GM12878 (cell line): ENCODE data around the gene GMPPB. TPM values are rescaled to one million over a fixed set of nuclear protein-coding genes. Genes with fewer than 3 reads are reported as not detected.

ENCODE experiments used
- BRCA1 ChIP-seq: IDR thresholded peaks from 2 replicates; pipeline ENCODE4 v1.6.1; 2011; ENCODE audit warnings: low read depth, low read length, improper control_type of control experiment
- CBX3 ChIP-seq: fragments of 200-600 bp; sonication (generic); IDR thresholded peaks from 2 replicates; pipeline ENCODE4 v1.6.1; 2016; ENCODE audit warnings: low read depth, borderline replicate concordance
- CHD1 ChIP-seq: IDR thresholded peaks from 2 replicates; pipeline ENCODE4 v1.6.1; 2012; ENCODE audit warnings: low read depth, low read length, improper control_type of control experiment
- DPF2 ChIP-seq: fragments of 450-650 bp; IDR thresholded peaks from 2 replicates; pipeline ENCODE4 v1.6.1; 2017; ENCODE audit warnings: mild to moderate bottlenecking
- ESRRA ChIP-seq: IDR thresholded peaks from 2 replicates; pipeline ENCODE4 v1.6.1; 2012; ENCODE audit warnings: mild to moderate bottlenecking, low read length, improper control_type of control experiment
- GATAD2B ChIP-seq: fragments of 450-650 bp; conservative IDR thresholded peaks from 2 replicates; pipeline ENCODE4 v1.6.1; 2017; ENCODE audit warnings: low read depth, mild to moderate bottlenecking, moderate library complexity
- IRF3 ChIP-seq: fragments of 450-650 bp; IDR thresholded peaks from 2 replicates; pipeline ENCODE4 v1.6.1; 2014; ENCODE audit warnings: mild to moderate bottlenecking
- MTA3 ChIP-seq: IDR thresholded peaks from 2 replicates; pipeline ENCODE4 v1.6.1; 2012; ENCODE audit warnings: low read length, inconsistent platforms, borderline replicate concordance
- NBN ChIP-seq: fragments of 450-650 bp; IDR thresholded peaks from 2 replicates; pipeline ENCODE4 v1.6.1; 2016
- NKRF ChIP-seq: fragments of 450-650 bp; conservative IDR thresholded peaks from 2 replicates; pipeline ENCODE4 v1.6.1; 2017; ENCODE audit warnings: mild to moderate bottlenecking, moderate library complexity
- NR2C1 ChIP-seq: fragments of 450-650 bp; IDR thresholded peaks from 2 replicates; pipeline ENCODE4 v1.6.1; 2017; ENCODE audit warnings: antibody characterized with exemption, mild to moderate bottlenecking, moderate library complexity
- NR2F1 ChIP-seq: fragments of 450-650 bp; conservative IDR thresholded peaks from 2 replicates; pipeline ENCODE4 v1.6.1; 2017; ENCODE audit warnings: mild to moderate bottlenecking
- PAX8 ChIP-seq: fragments of 450-650 bp; IDR thresholded peaks from 2 replicates; pipeline ENCODE4 v1.6.1; 2017; ENCODE audit warnings: mild to moderate bottlenecking, moderate library complexity
- PKNOX1 ChIP-seq: fragments of 450-650 bp; IDR thresholded peaks from 2 replicates; pipeline ENCODE4 v1.6.1; 2016; ENCODE audit warnings: mild to moderate bottlenecking
- POLR2AphosphoS5 ChIP-seq: IDR thresholded peaks from 2 replicates; pipeline ENCODE4 v1.6.1; 2011; ENCODE audit warnings: mild to moderate bottlenecking, low read length, inconsistent platforms
- POU2F2 ChIP-seq: IDR thresholded peaks from 3 replicates; pipeline ENCODE4 v1.6.1; 2011; ENCODE audit warnings: low read depth, mild to moderate bottlenecking, low read length, borderline replicate concordance
- PRDM15 ChIP-seq: fragments of 450-650 bp; formaldehyde crosslinking; IDR thresholded peaks from 2 replicates; pipeline ENCODE4 v1.4.0; 2020; ENCODE audit warnings: mild to moderate bottlenecking, moderate library complexity
- RELA ChIP-seq: fragments of 450-650 bp; IDR thresholded peaks from 2 replicates; pipeline ENCODE4 v1.8.0; 2014; ENCODE audit warnings: borderline replicate concordance; ENCODE audit not compliant: partially characterized antibody
- SPI1 ChIP-seq: IDR thresholded peaks from 2 replicates; pipeline ENCODE4 v1.6.1; 2011; ENCODE audit warnings: low read depth, mild to moderate bottlenecking, low read length, moderate library complexity, borderline replicate concordance; ENCODE audit not compliant: insufficient read depth
- STAT1 ChIP-seq: fragments of 450-650 bp; conservative IDR thresholded peaks from 2 replicates; pipeline ENCODE4 v1.6.1; 2014; ENCODE audit warnings: antibody characterized with exemption, mild to moderate bottlenecking
- SUPT20H ChIP-seq: IDR thresholded peaks from 2 replicates; pipeline ENCODE4 v1.6.1; 2011; ENCODE audit warnings: low read depth, mild to moderate bottlenecking, low read length, moderate library complexity, borderline replicate concordance; ENCODE audit not compliant: control insufficient read depth
- TCF7 ChIP-seq: IDR thresholded peaks from 2 replicates; pipeline ENCODE4 v1.6.1; 2014; ENCODE audit warnings: antibody characterized with exemption, borderline replicate concordance
- ZSCAN29 ChIP-seq: fragments of 450-650 bp; IDR thresholded peaks from 2 replicates; pipeline ENCODE4 v1.6.1; 2017; ENCODE audit warnings: mild to moderate bottlenecking, moderate library complexity
- ZZZ3 ChIP-seq: IDR thresholded peaks from 2 replicates; pipeline ENCODE4 v1.6.1; 2011; ENCODE audit warnings: low read depth; ENCODE audit not compliant: control insufficient read depth, insufficient read length
- polyA plus RNA-seq, 11 experiments: library from polyadenylated mRNA; depleted of rRNA in 4 of 11; unstranded in 6 of 11; stranded (reverse) in 5 of 11; fragments of >200 nt; fragmentation: Nextera tagmentation in 4 of 11; fragmentation: Illumina TruSeq in 1 of 11; extraction: Ambion mirVana in 4 of 11; extraction: Trizol in 1 of 11; gene quantifications; 1 replicate in 1 of 11; 2 replicates in 10 of 11; pipeline versions ENCODE4 v1.2.1 to v1.2.3, GENCODE V29; 2011 to 2016; ENCODE audit warnings: inconsistent platforms in 2 of 11, missing spikeins in 2 of 11, low read depth in 1 of 11
- total RNA-seq, 4 experiments: library from RNA; depleted of rRNA in 3 of 4; stranded (reverse); fragments of >200 nt in 3 of 4; fragmentation: Illumina TruSeq in 1 of 4; extraction: Trizol in 1 of 4; gene quantifications; 2 replicates each; pipeline versions ENCODE4 v1.2.1 to v1.2.3, GENCODE V29; 2013 to 2021

GMPPB gene
- total and polyA plus RNA-seq, 10 of the 15 experiments (the other 5 are each of a cell fraction or from before 2014, with no cell fraction given), result 2.3 to 99.5 (median 23.3) TPM

GRCh38 chr3:49673121-49673714 is 50.5 kb downstream of the GMPPB start (continued):
- TF ChIP-seq PRDM15 (CRISPR knock-in tag), result no peak
- TF ChIP-seq RELA, result no peak
- TF ChIP-seq PKNOX1, result no peak
- no peak for TF ChIP-seq SUPT20H
- TF ChIP-seq POLR2AphosphoS5, result 0 out of 2 replicates have a peak, but pooled peaks have one; percentile 31
- no peak for TF ChIP-seq MTA3
- no peak for TF ChIP-seq PAX8
- no peak for TF ChIP-seq ZSCAN29
- no peak for TF ChIP-seq NBN
- TF ChIP-seq NKRF, result peak; percentile 34; the same call in 1 of the 2 replicates
- no peak for TF ChIP-seq ESRRA
- TF ChIP-seq SPI1, result no peak
- TF ChIP-seq NR2F1, result no peak
- no peak for TF ChIP-seq STAT1
- no peak for TF ChIP-seq CHD1
- no peak for TF ChIP-seq DPF2
- TF ChIP-seq TCF7, result no peak
- TF ChIP-seq CBX3, result no peak
- no peak for TF ChIP-seq POU2F2
- TF ChIP-seq IRF3, result no peak
- TF ChIP-seq GATAD2B, result no peak
- TF ChIP-seq ZZZ3, result no peak
- no peak for TF ChIP-seq NR2C1
- TF ChIP-seq BRCA1, result no peak
